Stimulated activated CD4-positive, alpha-beta T cell treated with anti-CD3 and anti-CD28 coated beads, Interleukin-15, amount 100 ng/mL, for 1 hour (primary cell): ENCODE measurements around the gene LMAN1.

Experiments
- DNase-seq, 2 donors: peaks; one replicate each; pipeline ENCODE4 v3.0.0-alpha.2; 2020; ENCODE audit warnings: low read depth in 1 of 2, low spot score in 1 of 2

LMAN1 gene

DNA sequence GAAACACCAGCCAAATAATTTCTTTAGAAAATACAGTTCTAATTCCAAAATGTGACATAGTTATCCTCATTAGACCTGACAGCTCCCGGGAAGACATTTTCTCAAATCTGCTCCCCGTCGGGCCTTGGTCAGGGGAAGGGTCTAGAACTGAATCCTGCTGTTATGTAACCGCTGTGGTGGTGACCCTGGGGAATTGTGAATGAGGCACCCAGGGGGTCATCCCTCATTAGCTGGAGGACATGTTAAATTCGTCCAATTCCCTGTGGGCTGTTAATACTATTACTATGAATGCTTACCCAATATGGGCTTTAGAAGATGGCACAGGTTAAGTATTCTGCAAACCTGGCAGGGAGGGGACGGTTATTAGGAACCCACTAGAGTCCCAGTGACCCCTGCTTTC is 52.4 kb downstream of the LMAN1 start:
- DNase-seq = no peak

DNA sequence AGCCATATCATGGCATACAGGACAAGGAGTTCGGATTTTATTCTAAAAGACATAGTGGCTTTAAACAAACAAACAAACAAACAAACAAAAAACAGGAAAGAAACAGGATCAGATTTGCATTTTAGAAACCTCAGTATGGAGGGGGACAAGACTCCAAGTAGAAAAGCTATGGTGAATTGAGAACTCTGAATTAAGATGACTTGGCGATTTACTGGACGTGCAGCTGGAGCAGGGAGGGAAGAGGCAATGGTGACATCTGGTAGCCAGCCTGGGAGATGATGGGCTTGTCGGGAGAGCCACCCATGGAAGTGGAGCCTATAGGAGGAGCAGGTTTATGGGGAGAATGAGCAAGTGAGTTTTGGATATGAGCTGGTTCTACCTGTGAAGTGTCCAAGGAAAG is 53.8 kb downstream of the LMAN1 start:
- no peak for DNase-seq

DNA sequence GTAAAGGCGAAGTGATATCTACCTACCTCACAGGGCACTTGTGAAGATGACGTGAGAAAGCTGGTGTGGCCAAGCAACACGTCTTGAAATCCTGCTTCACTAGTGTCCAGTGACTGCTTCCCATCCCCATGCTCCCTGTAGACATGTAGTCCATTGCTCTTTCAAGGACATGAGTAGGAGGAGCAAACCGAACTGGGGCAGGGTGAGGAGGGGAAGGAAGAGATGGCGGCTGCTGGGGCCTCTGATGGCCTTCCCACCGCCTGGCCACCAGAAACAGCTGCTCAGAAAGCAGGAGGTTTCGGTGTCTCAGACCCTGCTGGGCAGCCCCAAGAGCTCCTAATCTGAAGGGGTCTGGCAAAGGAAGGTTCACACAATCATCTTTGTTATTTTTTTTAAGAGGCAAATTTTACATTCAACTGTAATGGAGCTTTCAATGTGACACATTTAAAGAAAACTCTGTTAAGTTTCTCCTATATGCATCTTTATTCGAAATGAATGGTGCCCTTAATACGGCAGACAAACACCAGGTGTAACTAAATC is 55.3 kb downstream of the LMAN1 start:
- no peak for DNase-seq

DNA sequence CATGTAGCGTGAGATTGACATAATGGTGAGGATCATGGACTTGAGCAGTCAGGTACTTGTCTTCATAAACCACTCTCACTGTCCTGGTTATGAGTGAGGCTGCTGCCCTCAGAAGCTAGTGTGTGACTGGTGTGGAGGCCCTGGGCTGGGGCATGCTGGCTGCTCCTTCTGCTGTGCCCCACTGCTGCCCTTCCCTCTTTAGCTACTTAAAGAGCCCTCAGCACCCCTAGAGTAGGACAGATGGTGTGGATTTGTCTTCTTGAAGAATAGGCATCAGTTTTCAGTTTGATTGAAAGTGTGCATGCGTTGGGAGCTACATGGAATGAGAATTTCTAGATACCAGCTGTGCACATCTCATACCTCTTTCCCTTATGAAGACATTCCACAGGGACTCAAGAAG is 56.1 kb downstream of the LMAN1 start:
- no peak for DNase-seq

DNA sequence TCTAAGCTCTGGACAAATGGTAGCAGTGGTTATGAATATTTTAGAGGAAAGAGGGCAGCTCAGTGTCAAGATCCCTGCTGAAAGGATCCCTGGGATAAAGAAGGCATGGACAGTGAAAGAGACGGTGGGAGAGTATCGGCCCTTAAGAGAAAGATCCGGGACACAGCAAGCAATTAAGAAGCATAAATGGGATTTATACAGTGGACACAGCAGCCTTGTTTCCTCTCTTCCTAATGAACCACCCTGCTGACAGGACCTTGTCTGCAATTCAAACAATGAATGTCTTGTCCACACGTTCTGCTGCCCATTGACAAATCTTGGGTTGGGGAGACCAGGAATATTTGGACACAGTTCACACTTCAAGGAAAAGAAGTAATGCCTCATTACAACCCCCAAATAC is 57.1 kb downstream of the LMAN1 start:
- DNase-seq = no peak

DNA sequence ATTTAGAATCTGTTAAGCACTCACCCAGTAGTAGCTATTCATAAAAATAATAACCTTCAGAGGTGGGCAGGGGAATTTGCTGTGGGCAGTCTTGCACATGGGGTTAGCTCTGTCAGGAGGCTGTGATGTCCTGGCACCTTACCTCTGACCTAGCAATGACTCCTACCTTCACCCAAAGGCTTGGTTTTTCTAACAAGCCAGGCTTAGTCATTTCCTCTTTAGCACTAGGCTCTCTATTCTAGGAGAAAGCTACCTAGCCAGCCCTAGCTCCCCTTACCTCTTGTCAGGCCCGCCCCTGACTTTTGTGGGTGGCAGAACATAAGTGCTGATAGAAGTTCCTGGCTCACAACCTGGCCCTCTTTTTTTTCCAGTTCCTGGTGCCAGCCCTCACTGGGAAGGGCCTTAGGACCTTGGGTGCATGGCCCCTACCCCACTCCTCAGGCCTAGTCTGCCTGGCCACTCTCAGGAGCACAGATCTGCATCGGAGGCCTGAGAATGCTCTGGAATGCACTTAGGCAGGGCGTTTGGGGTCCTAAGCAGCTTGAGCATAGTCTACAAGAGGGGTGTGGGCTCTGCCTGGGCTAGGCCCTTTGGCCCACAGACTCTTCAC is 58.3 kb downstream of the LMAN1 start:
- no peak for DNase-seq

DNA sequence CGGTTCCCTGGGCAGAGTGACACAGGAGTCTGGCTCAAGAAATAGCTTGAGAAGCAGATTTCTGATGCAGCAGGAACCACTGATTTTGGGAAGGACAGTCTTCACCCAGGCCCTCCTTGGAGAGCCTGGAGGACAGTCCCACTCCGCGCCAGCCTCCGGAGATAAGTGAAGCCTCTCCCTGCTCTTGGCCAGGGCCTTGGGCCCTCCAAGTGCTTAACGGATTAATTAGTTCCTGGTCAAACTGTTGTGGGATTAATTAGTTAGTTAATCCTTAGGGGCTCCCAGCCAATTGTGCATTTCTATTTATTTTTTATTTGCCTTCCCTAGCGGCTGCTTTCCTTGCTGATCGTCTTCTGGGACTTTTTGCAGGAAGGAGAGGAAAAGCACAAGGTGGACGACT is 60.2 kb downstream of the LMAN1 start:
- DNase-seq = no peak

DNA sequence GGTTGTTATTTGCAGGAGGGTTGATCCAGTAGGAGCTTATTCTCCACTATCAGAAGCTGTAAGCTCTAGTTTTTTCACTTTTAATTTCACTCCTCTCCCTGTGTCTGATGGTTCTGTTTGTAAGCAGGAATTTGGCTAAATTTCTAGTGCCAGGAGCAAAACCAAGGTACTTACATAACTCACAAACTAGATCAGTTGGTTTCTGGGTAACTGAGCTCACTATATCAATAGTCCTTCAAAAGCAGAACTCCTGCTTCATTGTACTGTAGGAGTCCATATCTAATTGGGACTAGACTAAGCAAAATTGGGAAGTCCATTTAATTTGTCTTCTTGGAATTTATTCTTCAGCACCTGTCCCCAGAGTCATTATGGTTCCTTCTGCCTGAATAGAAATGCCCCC is 65.7 kb downstream of the LMAN1 start:
- DNase-seq = no peak

DNA sequence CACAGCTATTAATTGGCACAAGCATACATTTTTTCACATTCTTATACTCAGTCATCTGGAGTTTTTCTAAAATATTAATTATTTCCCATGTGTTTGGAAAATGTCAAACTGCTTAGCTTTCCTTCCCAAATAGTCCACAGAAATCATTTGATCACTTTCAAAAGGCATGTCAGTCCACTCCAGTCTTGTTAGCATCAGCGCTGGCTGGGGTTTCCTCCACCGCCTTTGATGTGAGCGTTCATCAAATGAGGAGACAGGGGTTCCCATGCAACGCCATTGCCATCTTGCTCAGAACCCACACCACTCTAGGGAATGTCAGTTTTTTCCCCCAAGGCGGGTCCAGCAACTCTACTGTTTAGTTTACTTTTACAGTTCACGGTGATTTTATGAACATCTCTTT is 72.7 kb downstream of the LMAN1 start:
- no peak for DNase-seq

DNA sequence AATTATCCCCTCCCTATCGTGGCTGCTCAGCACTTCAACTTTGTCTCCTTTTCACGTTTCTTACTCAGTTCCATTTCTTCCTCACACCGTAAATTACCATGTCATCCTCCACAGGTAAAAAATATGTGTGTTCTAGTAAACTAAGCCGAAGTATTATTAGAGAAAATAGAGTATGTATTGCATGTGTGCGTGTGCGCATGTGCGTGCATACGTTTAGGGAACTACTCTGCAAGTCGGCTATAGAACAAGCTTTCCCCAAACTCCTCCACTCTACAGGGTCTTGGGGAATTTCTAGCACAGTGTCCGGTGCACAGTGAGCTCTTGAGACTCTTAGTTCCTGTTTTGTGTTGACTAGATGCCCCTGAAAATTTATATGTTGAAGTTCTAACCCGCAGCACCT is 76.7 kb downstream of the LMAN1 start:
- no peak for DNase-seq

DNA sequence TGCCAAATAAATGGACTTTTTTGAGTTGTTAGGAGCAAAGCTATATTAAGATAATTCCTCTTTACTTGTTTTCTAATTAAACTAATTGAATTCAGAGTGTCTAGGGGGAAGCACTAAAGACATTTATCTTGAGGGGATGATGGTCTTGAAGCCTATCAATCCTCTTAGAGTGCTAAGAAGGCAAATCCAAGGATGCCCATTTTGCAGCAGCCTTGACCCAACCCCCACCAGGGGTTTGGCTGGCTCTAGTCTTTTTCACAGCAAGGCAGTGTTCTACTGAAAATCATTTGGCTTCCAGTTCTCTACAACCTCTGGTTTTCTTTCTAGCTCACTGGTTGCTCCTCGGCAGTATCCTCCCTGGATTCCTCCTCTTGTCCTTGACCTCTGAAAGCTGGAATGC is 79.3 kb downstream of the LMAN1 start:
- DNase-seq = no peak

DNA sequence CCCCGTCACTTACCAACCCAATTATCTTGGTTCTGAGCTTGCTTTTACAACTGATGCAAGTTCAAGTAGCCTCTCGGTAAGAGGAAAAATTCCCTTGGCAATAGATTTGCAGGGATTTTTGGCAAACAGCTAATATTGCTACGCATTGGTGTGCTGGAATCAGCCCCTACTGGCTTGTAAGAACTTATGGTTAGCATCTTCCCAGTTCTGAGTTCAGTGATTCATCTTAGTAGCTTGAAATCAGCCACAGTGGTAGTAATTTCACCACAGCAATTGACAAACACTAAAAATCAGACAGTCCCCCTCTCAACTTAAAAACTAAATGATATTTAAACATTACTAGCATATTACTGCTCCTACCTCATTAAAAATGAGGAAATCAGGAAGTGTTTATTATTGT is 79.9 kb downstream of the LMAN1 start:
- DNase-seq = no peak

DNA sequence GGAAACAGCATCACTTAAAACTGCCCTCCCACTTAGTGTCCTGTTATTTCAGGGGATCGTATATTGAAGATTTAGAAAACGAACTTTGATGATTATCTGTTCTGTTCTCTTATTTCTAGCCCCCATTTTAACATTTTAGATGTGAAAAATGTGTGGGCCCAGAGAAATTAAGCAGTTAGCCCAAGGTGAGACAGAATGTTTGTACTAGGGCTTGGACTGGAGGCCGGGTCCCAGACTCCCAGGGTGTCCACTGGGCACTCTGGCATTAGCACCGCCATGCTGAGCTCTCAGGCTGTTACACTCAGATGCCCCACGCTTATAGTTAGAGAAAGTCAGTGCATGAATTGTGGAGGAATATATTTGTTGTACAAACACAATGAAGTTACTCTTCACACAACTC is 80.3 kb downstream of the LMAN1 start:
- DNase-seq = no peak
